ENCODE results near the gene RNU1-3.
"Not testable (repeated sequence)": the region's sequence is repeated elsewhere in the genome, so short reads cannot be mapped to it uniquely, and the experiment has no call there.

The RNU1-3 gene

DNA sequence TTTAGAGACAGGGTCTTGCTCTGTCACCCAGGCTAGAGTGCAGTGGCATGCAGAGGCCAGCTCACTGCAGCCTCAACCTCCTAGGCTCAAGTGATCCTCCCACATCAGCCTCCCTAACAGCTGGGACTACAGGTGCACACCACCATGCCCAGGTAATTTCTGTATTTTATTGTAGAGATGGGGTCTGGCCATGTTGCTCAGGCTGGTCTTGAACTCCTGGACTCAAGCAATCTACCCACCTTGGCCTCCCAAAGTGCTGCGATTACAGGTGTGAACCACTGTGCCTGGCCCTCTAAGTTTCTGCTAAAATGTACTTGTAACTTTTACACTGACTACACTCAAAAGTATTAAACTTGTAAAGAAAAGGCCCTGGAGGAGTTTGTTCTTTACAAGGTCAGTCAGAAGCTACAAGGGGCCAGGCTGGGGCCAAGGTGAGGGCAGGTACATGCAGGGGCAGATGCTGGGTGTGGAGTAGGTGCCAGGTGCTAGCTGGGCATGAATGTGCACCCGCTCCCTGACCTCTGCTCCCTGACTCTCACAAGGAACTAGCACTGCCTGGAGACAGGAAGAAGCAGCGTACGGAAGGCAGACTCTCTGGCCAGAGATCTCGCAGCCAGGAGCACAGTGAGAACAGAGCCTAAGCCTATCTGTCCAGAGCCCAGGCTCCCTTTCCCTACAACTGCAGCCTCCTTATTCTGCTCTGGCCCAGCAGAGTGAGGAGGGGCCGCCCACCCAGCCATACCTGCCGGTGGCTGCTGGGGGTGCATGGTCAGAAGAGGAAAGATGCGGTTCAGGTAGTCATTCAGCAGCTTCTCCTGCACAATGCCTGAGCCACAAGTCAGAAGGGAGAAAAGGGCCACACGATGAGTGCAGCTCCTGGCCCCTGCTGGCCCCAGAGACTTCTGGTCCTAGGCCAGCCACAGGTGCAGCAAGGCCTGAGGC lies 24.5 kb downstream of the RNU1-3 start:
- not testable (repeated sequence) for DNase-seq (ENCODE audit: low spot score)

DNA sequence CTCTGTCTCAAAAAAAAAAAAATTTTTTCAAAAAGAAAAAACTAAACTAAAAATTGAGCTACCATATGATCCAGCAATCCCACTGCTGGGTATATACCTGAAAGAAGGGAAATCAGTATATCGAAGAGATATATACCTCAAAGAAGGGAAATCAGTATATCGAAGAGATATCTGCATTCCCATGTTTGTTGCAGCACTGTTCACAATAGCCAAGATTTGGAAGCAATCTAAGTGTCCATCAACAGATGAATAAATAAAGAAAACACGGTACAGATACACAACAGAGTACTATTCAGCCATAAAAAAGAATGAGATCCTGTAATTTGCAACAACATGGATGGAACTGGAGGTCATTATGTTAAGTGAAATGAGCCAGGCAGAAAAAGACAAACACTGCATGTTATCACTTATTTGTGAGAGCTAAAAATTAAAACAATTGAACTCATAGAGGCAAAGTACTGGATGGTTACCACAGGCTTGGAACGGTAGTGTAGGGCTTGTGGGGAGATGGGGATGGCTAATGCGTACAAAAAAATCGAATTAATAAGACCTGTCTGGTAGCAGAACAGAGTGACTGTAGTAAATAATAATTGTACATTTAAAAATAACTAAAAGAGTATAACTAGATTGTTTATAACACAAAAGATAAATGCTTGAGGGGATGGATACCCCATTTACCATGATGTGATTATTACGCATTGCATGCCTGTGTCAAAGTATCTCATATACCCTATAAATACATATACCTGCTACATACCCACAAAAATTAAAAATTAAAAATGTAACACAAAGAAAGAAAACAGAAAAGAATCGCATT lies 25.4 kb downstream of the RNU1-3 start:
- H3K9me3 Mint-ChIP-seq; DNase-seq (ENCODE audit: low spot score); H3K27ac Mint-ChIP-seq; H3K4me3 Mint-ChIP-seq; H3K27me3 Mint-ChIP-seq (ENCODE audit: low read depth); H3K36me3 Mint-ChIP-seq (ENCODE audit: low read depth); H3K4me1 Mint-ChIP-seq (ENCODE audit: low read depth): not testable (repeated sequence)

More for the DNA sequence above, 24.5 kb downstream of the RNU1-3 start:
- H3K27ac Mint-ChIP-seq; H3K36me3 Mint-ChIP-seq (ENCODE audit: low read depth); H3K4me3 Mint-ChIP-seq; H3K4me1 Mint-ChIP-seq (ENCODE audit: low read depth); H3K27me3 Mint-ChIP-seq (ENCODE audit: low read depth); H3K9me3 Mint-ChIP-seq: not testable (repeated sequence)

DNA sequence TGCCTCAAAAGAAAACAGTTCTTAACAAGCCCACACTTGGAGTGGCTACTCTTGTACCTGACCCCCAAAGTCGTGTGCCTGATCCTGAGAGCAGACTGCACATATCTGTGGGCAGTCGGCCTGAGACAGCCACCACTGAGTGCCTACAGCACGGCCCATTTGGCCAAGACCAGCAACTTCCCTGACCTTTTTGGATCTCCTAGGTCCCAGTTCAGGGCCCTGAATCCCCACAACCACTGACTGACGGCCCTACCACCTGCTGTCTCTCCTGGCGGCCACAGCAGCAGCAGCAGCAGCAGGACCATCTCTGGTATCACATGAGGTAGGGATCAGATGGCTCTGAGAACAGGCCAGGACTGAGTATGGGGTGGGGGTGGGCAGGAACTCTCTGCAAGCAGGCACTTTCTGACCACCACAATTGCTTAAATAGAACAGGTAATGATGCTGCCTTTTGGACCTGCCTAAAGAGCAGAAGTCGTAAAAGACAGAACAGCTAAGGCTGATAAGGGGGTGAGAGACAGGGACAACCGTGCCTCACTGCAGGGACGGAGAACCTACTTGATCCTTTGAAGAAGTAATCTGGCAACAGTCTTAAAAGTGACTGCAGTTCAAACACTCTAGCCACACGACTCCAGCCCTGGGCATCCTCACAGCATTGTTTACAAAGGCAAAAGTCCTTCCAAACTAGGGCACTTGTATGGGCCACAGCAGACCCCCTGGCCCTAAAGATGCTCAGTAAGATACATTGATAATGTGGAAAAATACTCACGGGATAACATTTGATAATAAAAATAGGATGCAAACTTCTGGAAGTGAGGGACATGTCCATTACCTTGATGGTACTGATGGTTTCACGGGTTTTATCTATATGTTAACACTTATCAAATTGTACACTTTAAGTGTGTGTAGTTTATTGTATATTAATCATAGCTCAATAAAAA lies 27.4 kb downstream of the RNU1-3 start:
- H3K27me3 Mint-ChIP-seq (ENCODE audit: low read depth); H3K4me1 Mint-ChIP-seq (ENCODE audit: low read depth); H3K36me3 Mint-ChIP-seq (ENCODE audit: low read depth); H3K27ac Mint-ChIP-seq; H3K9me3 Mint-ChIP-seq; DNase-seq (ENCODE audit: low spot score); H3K4me3 Mint-ChIP-seq: not testable (repeated sequence)

DNA sequence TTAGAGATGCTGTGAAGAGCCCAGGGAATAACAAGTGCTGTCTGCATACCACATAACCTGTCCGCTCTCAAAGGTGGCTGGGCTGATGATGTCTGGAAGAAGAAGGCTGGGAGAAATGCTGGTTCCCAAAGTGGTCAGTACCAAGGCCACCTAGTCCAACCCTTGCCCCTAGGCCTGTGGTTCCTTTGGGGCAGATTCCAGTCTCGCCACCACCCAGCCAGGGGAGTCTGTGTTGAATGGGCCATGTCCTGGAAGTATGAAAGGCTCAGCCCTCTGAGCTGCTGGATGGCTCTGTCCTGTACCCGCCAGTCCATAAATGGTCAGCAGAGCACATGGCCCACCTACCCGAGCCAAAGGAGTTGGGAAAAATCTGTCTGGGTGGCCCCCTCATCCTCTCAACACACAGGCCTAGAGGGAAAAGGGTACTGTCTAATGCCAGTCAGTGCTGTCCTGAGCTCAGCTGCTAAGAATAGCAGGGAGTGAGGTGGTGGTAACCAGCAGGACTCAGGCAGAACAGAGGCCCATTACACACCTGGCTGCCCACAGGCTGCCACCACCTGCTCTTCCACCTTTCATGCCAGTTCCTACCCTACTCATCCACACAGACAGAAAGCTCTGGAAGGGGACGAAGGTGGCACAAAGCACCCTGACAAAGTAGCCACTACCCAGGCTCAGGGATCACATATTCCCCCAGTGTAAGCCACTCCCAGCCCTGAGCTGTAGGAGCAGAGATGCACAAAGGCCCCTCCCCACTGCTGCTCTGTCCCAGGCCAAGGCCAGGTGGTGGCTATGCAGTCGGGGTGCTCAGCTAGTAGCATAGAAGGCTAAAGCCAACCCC lies 28.6 kb downstream of the RNU1-3 start:
- not testable (repeated sequence) for DNase-seq (ENCODE audit: low spot score); H3K27ac Mint-ChIP-seq; H3K4me3 Mint-ChIP-seq; H3K9me3 Mint-ChIP-seq; H3K4me1 Mint-ChIP-seq (ENCODE audit: low read depth); H3K27me3 Mint-ChIP-seq (ENCODE audit: low read depth); H3K36me3 Mint-ChIP-seq (ENCODE audit: low read depth)

DNA sequence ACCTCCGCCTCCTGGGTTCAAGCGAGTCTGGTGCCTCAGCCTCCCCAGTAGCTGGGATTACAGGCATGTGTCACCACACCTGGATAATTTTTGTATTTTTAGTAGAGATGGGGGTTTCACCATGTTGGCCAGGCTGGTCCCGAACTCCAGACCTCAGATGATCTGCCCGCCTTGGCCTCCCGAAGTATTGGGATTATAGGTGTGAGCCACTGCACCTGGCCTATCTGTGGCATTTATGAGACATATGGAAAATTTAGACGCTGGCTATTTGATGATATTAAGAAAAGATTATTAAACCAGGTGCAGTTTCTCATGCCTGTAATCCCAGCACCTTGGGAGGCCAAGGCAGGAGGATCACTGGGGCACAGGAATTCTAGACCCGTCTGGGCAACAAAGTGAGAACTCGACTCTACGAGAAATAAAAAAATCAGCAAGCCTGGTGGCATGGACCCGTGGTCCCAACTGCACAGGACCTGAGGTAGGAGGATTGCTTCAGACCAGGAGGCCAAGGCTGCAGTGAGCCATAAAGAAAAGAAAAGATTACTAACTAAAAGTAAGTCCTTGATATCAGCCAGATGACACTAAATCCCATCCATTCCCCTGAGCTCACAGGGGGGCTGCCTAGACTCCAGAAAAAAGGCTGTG lies 30.1 kb downstream of the RNU1-3 start:
- not testable (repeated sequence) for DNase-seq (ENCODE audit: low spot score); H3K9me3 Mint-ChIP-seq; H3K27me3 Mint-ChIP-seq (ENCODE audit: low read depth); H3K4me1 Mint-ChIP-seq (ENCODE audit: low read depth); H3K27ac Mint-ChIP-seq; H3K4me3 Mint-ChIP-seq
- H3K36me3 Mint-ChIP-seq (ENCODE audit: low read depth), result peaks cover 17% of the 10 kb centered on the region

DNA sequence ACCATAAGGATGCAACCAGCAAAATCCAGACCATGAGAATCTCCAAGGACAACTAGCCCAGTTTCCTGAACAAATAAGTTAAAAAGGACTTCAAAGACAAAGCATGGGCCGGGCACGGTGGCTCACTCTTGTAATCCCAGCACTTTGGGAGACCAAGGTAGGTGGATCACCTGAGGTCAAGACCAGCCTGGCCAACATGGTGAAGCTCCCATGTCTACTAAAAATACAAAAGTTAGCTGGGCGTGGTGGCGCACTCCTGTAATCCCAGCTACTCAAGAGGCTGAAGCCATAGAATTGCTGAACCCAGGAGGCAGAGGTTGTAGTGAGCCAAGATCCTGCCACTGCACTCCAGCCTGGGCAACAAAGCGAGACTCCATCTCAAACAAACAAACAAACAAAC lies 30.8 kb downstream of the RNU1-3 start:
- H3K27ac Mint-ChIP-seq; H3K9me3 Mint-ChIP-seq; H3K4me1 Mint-ChIP-seq (ENCODE audit: low read depth); H3K27me3 Mint-ChIP-seq (ENCODE audit: low read depth); H3K4me3 Mint-ChIP-seq; DNase-seq (ENCODE audit: low spot score): not testable (repeated sequence)
- peaks cover 24% of the 10 kb centered on the region for H3K36me3 Mint-ChIP-seq (ENCODE audit: low read depth)

DNA sequence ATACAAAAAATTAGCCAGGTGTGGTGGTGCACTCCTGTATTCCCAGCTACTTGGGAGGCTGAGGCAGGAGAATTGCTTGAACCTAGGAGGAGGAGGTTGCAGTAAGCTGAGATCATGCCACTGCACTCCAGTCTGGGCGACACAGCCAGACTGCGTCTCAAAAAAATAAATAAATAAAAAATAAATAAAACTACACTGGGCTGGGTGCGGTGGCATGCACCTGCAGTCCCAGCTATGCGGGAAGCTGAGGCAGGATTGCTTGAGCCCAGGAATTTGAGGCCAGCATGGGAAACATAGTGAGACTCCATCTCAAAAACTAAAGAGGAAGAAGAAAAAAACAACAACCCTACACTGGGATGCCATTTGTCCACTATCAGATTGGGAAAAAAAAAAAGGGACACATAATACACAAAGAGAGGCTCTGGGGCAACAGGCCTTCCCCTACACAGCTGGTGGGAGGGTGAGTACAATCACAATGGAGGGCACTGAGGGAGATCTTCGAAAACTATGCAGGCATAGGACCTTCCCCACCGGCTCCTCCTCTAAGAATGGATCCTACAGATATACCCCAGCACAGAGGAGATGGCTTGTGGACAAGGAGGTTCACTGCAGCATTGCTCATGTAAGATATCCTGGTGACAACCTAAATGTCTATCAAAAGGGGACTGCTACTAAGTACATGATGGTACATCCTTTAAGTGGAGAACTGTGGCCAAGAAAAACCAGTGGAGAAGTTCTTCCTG lies 33.0 kb downstream of the RNU1-3 start:
- not testable (repeated sequence) for H3K27ac Mint-ChIP-seq; H3K4me1 Mint-ChIP-seq (ENCODE audit: low read depth); H3K27me3 Mint-ChIP-seq (ENCODE audit: low read depth); H3K4me3 Mint-ChIP-seq; H3K9me3 Mint-ChIP-seq; DNase-seq (ENCODE audit: low spot score)
- H3K36me3 Mint-ChIP-seq (ENCODE audit: low read depth), result peaks cover 37% of the 10 kb centered on the region

DNA sequence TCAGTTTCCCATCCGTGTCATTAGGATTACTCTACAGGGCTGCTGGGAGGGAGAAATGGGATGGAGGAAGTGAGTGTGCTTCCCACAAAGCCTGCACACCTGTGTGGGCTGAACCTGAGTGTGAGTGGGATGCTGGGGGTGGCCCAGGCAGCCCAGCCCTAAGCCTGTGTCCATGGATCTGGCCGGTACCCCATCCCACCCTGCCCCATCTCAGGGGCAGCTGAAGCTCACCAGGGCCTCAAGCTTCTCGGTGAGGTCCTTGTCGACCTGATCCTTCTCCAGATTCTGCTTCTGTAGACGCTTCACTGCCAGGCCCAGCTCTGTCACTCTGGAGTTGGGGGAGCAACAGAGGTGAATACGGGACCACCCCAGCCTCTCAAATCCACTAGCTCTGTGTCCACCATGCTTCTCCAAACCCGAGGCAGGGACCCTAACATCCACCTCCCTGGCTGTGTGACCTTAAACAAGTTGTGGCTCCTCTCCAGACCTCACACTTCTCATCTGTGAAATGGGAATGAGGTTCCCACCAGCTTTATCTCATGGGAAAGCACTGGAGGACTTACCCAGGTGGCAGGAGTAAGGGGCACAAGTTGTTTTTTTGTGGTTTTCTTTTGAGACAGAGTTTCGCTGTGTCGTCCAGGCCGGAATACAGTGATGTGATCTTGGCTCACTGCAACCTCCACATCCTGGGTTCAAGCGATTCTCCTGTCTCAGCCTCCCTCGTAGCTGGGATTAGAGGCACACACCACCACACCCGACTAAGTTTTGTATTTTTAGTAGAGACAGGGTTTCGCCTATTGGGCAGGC lies 34.5 kb downstream of the RNU1-3 start:
- H3K36me3 Mint-ChIP-seq (ENCODE audit: low read depth), result peaks cover 44% of the 10 kb centered on the region
- DNase-seq (ENCODE audit: low spot score); H3K27me3 Mint-ChIP-seq (ENCODE audit: low read depth); H3K4me3 Mint-ChIP-seq; H3K4me1 Mint-ChIP-seq (ENCODE audit: low read depth); H3K9me3 Mint-ChIP-seq; H3K27ac Mint-ChIP-seq: not testable (repeated sequence)

DNA sequence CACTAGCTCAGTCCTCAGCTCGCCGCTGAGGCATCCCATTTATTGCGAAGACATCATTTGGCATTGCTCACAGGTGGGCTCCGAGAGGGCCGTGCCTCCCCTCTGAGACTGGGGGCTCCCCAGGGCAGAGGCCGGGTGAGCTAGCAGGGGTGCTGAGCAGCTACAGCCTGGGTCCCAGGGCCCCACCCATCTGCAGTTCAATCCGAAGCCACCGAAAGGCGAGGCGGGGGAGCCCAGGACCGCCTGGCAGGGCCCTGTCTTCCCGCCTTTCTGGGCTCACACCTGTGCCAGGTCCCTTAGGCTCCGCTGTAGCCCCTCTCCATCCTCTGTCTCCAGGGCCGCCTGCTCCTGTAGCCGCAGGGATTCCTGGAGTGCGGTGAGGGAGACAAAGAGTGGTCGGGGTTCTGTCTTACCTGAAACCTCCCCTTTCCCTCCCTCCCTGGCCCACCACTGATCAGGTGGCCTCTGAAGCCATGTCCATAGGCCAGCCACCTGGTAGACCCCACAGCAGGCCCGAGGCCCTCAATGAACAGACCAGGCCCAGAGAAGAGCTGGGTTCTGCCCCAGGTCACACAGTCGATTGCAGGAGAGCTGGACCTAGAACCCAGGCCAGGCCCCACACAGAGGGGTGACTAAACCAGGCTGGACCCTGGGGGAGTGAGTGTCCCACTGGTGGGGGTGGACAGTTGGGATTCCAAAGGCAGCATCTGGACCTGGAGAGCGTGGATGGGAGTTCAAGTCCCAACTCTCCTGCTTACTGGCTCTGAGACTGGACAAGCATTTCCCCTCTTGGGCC lies 35.3 kb downstream of the RNU1-3 start:
- H3K4me1 Mint-ChIP-seq (ENCODE audit: low read depth), result no peaks in the 10 kb centered on the region
- DNase-seq (ENCODE audit: low spot score), result no peak
- H3K36me3 Mint-ChIP-seq (ENCODE audit: low read depth), result peaks cover 45% of the 10 kb centered on the region
- no peak overlapping the region for H3K4me3 Mint-ChIP-seq
- no peaks in the 10 kb centered on the region for H3K27me3 Mint-ChIP-seq (ENCODE audit: low read depth)
- H3K27ac Mint-ChIP-seq, result no peak overlapping the region
- no peaks in the 10 kb centered on the region for H3K9me3 Mint-ChIP-seq

DNA sequence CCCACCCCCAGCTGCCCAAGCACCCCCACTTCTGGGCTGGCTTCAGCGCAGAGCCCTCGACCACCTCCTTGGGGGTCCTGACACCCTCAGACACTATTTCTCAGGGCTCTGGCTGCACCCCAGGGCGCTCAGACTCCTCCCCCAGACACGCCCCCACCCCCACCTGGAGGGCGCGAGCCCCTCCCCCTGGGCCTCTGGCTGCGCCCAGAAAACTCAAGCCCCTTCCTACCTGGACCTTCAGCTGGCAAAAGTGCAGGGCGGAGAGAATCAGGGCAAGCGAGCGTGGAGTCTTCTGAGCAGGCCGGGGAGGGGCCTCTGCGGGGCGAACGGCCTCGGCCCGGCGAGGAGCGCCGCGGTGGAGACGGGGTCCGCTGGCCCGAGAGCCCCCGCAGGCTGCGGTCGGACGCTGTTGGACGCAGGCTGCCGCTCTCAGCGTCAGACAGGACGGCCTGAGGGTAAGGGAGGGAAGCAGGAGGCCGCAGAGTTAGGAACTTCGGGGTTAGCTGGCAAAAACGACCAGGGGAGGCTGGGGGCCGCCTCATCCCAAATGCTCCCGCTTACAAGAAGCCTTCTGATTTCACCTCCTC lies 36.0 kb downstream of the RNU1-3 start:
- no peaks in the 10 kb centered on the region for H3K27me3 Mint-ChIP-seq (ENCODE audit: low read depth)
- peaks cover 52% of the 10 kb centered on the region for H3K36me3 Mint-ChIP-seq (ENCODE audit: low read depth)
- no peaks in the 10 kb centered on the region for H3K4me1 Mint-ChIP-seq (ENCODE audit: low read depth)
- H3K9me3 Mint-ChIP-seq, result no peaks in the 10 kb centered on the region
- DNase-seq (ENCODE audit: low spot score), result no peak
- no peak overlapping the region for H3K4me3 Mint-ChIP-seq
- no peak overlapping the region for H3K27ac Mint-ChIP-seq
